RPMI8226 (cell line): ENCODE results near the gene FNDC3A.
"Not testable (repeated sequence)": the region's sequence is repeated elsewhere in the genome, so short reads cannot be mapped to it uniquely, and the experiment has no call there.

Experiments used
- DNase-seq: peaks from one replicate; pipeline ENCODE4 v3.0.0-alpha.2; 2015

FNDC3A gene

DNA sequence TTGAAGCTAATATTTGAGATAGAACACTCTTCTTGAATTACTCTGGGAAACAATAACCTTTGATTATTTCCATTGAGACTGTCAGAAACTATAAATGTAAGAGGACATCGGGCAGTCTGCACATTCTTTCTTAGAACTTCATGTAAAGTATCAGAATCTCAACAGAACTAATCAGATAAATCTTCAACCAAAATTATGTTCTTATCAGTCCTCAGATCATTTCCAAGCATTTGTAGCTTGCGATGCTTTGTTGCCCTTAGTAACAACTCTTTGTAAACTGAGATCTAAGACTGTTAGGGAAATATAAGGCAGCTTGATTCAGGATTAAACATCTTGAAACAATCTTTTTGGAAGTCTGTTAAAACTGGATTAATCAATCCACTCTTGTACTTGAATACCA, 70.3 kb downstream of the FNDC3A start:
- no peak for DNase-seq

DNA sequence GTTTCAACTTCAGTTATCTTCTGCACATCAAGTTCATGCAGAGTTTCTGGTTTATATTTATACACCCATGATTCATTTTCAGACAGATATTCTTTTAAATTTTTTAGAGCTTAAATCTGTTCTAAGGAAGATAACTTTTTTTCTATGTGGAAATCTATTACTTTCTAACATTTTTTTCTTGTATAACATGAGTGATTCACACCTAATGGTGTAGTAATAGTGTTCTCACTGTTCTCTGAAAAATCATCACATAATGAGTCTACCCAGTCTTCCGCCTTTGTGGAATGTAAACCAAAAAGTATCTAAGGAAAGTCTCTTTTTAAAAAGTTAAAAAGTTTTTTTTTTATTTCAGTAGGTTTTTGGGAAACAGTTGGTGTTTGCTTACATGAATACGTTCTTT, 70.8 kb downstream of the FNDC3A start:
- no peak for DNase-seq

DNA sequence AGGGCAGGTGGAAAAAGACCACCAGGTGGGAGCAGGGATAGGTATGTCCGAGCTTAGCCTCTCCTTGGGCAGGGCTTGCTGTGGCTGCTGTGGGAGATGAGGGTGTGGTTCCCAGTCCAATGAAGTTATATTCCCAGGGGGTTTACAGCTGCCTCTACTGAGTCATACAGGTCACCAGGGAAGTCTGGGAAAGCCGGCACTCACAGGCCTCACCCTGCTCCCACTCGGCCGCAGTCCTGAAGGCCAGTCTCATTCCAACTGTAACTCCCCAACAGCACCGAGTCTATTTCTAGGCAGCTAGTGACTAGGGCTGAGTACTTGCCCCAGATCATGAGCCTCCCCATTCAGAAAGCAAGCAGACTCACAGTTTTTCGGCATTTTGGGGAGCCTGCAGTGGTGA, 77.1 kb downstream of the FNDC3A start:
- no peak for DNase-seq

DNA sequence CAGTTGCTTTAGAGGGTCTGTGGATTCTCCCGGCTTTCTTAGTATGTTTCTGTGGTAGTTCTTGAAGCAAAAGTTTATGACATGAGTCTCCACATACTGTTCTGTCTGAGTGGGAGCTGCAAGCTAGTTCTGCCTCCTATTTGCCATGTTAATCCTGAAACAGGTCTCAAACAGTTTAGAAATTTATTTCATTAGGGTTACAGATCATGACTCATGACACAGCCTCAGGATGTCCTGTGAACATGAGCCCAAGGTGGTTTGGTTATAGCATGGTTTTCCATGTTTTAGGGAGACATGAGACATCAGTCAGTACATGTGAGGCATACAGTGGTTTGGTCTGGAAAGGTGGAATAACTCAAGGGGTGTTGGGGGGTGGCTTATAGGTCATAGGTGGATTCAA, 77.5 kb downstream of the FNDC3A start:
- DNase-seq, result no peak

DNA sequence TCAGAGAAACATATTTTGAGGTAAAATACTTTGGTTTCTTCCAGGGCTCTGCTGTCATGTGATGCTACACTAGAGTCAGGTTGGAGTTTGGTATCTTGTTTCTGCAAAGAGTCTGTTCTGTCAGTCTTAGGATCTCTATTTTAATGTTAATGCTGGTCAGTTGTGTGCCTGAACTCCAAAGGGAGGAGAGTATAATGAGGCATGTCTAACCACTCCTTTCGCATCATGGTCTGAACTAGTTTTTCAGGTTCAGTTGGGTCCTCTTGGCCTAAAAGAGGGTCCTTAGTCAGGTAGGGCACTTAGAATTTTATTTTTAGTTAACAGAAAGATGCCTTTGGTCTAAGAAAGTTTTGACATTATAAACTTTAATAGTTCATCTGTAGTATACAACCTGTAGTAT, 78.2 kb downstream of the FNDC3A start:
- DNase-seq, result no peak

DNA sequence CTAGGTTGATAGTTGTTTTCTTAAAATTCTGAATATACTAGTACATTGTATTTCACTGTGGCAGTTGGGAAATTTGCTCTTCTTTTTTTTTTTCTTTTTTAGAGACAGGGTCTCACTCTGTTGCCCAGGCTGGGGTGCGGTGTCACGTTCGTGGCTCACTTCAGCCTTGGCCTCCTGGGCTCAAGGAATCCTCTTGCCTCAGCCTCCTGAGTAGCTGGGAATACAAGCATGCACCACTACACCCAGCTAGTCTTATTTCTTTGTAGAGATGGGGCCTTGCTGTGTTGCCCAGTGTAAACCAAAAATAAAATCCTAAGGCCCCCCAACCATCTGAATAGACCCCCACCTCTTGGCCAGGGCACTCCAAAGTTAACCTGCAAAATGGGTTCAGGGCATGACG, 79.3 kb downstream of the FNDC3A start:
- no peak for DNase-seq

DNA sequence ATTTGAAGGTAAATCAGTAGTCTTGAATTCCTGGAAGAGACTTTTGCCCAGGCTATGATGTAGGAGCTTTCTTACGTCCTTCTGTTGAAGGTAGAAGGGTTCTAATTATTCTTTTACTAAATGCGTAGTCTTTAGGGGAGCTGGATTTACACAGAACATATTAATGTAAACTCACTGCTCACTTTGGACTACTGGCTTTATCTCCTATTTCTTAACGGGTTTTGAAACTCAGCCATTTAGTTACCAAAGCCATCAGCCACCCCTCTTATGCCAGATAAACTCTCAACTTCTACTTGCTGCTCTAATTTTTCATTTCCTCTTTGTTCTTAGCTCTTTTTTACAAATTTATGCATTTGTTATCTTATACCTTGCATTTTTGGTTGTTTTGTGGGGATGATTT, 81.5 kb downstream of the FNDC3A start:
- no peak for DNase-seq

DNA sequence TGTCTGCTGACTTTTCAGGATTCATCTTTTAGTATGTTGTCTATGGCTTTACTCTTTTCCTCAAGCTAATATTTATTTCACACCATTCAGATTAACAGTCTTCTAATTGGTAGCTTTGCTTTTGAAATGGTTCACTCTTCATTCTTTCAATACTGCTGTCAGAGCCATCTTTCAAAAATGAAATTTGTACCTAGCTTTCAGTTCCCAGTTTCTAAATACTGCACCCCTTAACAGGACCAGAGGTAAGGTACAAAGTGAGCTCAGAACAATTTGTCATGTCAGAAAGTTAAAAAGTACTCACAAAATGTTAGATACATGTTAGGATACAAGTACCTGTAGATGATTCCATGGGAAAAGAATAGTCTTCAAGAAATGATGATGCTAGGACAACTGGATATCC, 83.0 kb downstream of the FNDC3A start:
- DNase-seq, result no peak

DNA sequence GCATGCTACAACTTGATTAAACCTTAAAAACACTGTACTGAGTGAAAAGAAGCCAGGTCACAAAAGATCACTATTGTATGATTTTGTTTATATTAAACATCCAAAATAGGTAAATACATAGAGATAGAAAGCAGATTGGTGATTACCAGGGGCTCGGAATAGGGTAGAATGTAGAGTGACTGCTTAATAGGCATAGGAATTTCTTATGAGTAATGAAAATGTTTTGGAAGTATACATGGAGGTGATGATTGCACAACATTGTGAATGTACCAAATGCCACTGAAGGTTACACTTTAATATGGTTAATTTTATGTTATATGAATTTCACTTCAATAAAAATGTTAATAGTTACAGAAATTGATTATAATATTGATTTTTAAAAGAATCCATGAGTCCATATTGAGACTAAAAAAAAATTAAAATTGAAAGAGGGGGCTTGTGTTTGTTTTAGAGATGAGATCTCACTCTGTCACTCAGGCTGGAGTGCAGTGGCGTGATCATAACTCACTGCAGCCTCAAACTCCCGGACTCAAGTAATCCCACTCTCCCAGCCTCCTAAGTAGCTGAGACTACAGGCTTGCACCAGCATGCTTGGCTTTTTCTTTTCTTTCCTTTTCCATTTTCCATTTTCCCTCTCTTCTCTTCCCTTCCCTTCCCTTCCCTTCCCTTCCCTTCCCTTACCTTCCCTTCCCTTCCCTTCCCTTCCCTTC, 85.1 kb downstream of the FNDC3A start:
- DNase-seq, result no peak

DNA sequence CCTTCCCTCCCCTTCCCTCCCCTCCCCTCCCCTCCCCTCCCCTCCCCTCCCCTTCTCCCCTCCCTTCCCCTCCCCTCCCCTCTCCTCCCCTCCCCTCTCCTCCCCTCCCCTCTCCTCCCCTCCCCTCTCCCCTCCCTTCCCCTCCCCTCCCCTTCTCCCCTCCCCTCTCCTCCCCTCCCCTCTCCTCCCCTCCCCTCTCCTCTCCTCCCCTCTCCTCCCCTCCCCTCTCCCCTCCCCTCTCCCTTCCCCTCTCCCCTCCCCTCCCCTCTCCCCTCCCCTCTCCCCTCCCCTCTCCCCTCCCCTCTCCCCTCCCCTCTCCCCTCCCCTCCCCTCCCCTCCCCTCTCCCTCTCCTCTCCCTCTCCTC, 85.7 kb downstream of the FNDC3A start:
- not testable (repeated sequence) for DNase-seq

DNA sequence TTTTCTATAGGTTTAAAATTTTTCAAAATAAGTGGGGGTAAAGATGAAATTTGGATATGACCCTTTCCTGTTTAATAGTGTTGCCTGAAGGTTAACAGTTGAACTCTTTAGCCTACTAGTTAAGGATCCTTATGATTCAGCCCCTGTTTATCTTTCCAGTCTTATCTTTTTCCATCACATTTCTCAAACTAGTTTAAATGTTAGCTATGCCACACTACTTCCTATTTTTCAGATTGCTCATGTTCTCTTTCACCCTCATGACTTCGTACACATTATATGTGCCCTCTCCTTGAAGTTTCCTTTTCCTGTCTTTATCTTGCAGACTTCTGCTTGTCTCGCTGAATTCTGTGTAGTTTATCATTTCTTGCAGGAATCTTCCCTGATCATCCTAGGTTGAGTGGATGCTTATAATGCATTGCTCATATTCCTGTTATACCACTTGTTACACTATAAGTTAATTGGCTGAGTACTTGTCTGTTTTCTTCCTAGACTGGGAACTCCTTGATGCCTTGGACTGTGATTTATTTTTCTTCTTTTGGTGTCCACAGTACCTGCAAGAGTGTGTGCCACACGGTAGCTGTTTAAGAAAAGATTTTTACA, 86.7 kb downstream of the FNDC3A start:
- no peak for DNase-seq

DNA sequence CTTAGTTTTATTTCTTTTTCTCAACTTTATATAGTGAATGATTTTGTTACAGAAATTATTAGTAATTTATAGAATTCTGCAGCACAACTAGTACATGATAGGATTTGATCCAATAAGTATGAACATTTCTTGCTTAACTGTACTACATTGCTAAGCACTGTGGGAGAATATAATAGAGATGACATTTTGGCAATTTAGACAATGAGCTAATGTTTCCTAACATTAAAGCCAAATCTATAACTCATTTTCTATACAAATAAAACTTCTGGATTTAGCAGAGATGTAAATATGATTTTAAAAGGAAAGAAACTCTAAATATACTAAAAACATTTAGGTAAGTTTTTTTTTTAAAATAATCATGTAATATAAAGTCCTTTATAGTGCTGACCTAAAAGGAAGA, 87.3 kb downstream of the FNDC3A start:
- DNase-seq, result no peak

DNA sequence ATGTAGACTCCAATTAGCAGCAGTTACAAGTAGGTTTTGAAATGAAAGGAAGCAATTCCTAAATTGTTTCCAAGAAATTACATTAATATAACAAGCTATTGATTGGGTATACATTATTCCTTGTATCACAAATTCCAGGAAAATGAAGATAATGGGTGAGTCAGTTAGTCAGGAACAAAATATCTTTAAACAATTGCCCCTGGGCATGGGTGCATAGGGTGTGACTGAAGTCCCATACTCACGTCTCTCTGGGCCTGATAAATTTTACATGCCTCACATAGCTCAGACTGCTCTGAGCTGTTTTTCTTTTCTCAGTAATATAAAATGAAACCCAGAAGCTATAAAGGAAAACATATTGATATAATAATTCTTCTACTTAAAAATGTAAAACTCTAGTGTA, 87.8 kb downstream of the FNDC3A start:
- DNase-seq, result no peak

DNA sequence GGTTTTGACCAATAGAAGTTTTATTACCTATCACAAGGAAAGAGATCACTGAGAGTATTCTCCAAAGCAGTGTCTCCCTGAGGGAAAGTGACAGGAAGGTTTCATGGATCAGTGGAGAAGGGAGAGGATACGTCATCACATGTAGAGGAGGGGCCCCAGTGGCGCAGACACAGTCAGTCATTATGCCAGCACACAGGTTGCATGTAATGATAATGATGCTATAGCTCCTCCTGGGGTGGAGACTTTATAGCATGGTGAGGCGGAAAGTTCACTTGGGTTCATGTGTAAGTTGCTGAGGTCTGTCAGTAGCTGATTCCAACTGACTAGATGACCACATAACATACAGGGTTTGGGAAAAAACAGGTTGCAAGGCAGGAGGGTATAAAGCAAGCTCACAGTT, 88.8 kb downstream of the FNDC3A start:
- no peak for DNase-seq

DNA sequence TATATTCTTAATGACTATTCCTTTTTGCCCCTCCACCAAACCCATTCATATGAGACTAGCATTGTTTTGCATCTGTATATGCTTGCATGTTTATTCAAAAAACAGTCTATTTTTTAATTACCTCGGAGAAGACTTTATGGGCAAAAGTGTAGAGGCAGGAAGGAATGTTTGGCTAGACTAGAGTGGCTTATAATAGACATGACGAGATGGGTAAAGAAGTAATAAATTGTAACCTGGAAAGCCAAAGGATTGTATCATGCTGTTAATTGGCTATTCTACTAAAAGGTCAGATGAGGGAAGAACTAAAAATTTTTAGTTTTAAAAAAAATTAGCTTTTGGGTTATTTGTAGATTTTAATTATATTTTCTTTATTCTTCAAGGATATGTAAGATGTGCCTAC, 91.1 kb downstream of the FNDC3A start:
- DNase-seq, result no peak

DNA sequence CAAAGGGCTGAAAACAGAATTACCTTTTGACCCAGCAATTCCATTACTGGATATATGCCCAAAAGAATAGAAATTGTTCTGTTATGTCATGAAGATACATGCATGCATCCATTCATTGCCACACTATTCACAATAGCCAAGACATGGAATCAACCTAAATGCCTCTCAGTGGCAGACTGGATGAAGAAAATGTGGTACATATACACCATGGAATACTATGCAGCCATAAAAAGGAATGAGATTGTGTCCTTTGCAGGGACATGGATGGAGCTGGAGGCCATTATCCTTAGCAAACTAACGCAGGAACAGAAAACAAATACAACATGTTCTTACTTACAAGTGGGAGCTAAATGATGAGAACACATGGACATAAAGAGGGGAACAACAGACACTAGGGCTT, 92.8 kb downstream of the FNDC3A start:
- DNase-seq, result not testable (repeated sequence)

DNA sequence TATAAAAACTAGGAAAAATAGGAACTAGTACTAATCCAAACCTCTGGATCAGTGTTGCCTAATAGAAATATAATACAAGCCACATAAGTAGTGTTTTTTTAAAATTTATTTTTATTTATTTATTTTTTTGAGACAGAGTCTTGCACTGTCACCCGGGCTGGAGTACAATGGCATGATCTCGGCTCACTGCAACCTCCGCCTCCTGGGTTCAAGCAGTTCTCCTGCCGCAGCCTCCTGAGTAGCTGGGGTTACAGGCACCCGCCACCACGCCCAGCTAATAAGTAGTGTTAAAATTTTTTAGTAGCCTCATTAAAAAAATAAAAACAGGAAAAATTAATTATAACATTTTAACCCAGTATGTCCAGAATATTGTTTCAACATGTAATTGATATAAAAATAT, 94.3 kb downstream of the FNDC3A start:
- DNase-seq, result not testable (repeated sequence)

DNA sequence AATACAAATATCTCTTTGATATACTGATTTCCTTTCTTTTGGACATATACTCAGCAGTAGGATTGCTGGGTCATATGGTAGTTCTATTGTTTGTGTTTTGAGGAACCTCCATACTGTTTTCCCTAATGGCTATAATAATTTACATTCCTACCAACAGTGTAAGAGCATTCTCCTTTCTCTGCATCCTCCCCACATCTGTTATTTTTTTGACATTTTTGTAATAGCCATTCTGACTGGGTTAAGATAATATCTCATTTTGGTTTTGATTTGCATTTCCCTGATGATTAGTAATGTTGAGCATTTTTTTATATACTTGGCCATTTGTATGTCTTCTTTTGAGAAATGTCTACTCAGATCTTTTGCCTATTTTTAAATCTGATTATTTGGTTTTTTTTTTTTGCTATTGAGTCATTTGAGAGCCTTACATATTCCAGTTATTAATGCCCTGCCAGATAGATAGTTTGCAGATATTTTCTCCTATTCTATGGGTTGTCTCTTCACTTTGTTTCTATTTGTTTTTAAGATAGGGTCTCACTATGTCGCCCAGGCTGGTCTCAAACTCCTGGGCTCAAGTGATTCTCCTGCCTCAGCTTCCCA, 95.7 kb downstream of the FNDC3A start:
- DNase-seq, result no peak

DNA sequence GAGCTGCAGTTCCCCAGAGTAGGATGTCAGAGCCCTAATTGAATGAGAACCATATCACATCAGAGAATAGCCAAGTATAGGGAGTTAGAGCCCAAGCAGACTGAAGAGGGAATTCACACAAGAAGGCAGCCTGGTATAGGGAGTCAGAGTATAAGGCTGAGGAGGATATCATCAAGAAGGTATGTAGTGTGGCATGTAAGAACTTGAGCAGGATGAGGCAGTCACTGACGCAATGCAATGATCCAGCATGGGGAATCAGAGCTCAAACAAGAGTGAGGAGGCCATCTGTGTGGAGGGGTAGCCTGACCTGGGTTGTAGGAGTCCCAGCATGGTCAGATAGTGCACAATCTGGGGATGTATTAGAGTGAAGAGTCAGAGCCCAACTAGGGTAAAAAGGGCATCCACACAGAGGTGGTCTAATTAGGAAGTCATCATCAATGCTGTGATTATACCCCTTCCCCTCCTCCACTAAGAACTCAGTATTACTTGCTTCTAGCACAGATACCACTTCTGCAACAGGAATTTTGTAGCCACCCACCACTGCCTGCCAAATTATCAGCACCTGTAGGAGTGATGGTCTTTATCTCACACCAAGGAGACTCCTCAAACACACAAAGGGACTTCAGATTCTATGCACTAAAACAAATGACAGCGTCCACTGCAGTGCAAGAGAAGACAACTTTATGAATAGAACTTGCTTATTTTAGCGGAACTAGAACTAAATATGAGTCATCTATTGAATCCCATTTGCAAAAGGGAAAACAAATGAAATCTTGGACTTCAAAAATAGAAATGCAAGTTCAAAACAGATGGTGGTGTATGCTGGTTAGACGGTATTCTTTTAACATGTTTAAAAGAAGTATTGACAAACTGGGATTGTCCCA, 107.2 kb downstream of the FNDC3A start:
- DNase-seq, result no peak

DNA sequence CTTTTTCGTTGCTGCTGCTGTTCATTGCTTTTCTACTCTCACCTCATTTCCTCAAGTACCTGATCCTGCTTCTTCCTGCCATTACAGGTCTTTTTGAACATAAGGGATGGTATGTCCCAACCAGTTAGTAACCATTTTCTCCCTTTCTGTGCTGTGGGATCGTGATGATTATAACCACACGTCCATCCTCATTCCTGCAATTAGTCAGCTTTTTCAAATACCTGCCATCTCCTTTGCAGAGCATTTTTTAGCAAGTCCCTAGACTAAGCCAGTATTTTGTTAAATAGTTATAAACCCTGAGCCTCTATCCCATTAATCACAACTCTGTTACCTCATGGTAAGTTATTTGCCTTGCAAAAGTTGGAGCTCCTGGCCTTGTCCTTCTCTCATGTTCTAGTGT, 109.2 kb downstream of the FNDC3A start:
- no peak for DNase-seq

DNA sequence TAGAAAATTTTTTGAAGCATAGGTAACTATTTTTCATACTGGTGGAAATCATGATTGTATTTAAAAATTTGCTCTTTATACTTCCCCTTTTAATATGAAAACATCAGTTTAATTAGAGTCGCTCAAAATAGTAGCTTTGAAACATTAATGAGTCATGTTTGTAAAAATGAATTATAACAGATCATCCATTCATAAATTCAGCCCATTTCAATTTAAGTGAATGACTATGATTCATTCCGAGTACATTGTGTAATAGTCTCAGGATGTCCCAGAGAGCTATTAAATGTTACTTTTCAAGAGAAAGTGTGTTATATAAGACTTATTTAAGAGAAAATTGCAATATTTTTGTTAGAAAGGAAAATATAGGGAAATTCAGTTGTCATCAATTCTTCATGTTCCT, 111.0 kb downstream of the FNDC3A start:
- no peak for DNase-seq

DNA sequence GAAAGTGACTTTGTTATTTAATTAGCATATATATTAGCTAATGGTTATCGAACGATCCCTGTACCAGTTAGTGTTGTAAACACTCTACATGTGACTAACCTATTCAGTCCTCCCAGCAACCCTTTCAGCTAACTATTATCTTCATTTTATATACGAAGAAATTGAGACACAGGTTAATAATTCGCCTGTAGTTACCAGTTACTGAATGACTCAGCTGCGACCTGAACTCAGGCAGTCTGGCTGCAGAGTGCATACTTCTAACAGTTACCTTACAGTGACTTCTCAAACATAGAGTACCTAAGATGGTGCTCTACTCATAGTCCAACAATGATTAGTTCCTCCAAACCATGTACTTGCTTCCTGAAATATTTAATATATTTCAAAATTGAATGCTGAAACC, 117.7 kb downstream of the FNDC3A start:
- DNase-seq, result no peak

DNA sequence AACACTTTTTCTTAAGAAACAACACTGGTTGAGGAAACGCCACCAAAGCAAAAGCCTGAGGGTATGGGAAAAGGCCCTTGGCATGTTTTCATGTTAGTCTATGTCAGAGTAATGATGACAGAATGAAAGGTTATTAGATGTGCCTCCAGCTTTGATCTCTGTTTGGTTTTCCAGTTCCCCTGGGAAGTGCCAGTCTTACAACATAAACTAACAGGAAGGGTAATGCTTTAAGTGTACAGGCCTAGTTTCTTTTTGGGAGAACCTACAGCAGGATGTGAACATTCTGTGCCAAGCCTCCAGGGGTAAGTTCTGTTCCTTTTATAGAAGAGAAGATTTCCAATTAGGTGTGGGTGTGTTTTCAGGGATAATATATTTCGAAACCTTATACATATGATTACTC, 121.7 kb downstream of the FNDC3A start:
- DNase-seq, result no peak

DNA sequence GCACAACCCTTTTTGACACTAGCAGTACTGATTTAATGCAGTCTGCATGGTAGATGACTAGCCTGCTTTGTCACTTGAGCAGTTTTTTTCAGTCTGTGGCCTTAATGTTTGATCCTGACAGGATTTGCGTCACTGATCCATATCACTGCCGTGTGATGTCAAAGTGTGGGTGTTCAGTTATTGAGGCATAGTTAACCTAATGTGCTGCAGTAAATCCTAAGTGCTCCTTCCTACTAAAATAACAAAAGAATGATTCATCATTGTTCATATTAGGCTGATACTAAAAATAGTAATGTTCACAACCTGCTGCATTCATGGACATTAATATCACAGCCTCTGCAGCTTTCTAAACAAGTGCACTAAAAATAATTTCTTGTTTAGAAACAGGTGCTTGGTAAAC, 122.5 kb downstream of the FNDC3A start:
- no peak for DNase-seq
